ENCODE results near the gene MXD1.

GRCh38 chr2:69916106-69916505 is 1.2 kb downstream of the MXD1 start:
- TF ChIP-seq CTCF (IDR thresholded peaks at IDR 0.05) (no peak), POLR2A (IDR thresholded peaks at IDR 0.05) (no peak)
